HG03439 (cell line): Measurements from ENCODE around the gene CLEC16A.

ENCODE experiments used
- ATAC-seq: cut with Tn5 transposase; IDR thresholded peaks from one replicate; pipeline ENCODE4 v1.9.1; 2021; ENCODE audit warnings: mild to moderate bottlenecking, moderate library complexity; ENCODE audit not compliant: unreplicated experiment

The CLEC16A gene

DNA sequence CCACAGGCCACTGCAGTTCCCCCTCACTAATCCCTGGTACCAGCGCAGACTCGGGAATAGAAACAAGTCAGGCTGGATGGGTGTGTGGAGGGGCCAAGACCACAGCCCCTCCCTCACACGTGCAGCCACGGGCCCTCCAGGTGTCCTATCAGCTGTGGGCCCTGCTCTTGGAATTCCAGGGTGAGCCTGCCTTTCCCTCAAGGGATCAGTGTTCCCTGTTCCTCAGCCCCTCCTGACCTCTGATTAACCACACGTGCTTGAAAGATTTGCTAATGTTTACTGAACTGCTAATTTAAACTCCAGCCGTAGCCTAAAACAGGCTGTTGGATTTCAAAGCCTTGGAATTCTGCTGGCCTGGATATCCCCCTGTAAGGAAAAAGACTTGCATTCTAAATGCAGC is 165.2 kb downstream of the CLEC16A start:
- no peak for ATAC-seq

DNA sequence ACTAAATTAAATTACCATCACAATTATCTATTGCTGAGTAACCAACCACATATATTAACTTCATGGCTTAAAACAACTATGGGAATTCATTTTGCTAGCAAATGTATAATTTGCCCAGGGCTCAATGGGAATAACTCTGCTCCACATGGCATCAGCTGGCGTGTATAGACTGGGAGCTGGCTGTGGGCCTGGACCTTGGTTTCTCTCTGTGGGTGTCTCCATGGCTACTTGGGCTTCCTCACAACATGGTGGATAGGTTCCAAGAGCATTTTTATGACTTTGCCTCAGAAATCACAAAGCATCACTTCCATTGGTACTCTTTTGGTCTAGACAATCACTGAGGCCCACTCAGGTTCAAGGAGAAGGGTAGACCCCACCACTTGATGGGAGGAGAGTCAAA is 166.8 kb downstream of the CLEC16A start:
- ATAC-seq = no peak

DNA sequence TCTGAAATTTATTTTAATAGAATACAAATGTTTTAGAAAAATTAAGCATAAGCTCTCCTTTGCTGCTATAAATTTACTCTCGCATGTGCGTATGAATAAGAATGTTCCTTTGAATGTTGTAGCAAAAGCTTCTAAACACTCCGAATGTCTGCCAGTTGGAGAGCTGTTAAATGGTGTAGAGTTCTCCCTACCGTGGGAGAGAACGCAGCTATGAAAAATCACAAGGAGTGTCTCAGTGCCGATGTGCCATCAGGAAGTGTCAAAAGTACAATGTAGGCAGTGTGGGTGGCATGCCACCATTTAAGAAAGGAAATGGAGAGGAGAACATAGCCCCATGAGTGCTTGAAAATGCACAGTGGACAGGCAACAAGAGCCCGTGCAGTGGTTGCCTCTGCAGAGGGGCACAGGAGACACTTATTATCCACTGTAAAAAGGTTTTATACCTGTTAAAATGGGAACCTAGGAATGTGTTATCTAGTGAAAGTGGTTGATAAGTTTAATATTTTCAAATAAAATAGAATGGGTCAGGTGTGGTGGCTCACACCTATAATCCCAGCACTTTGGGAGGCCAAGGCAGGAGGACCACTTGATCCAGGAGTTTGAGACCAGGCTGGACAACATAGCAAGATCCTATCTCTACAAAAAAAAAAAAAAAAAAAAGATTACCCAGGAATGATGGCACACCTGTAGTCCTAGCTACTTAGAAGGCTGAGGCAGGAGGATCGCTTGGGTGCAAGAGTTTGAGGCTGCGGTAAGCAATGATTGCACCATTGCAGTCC is 167.7 kb downstream of the CLEC16A start:
- no peak for ATAC-seq

DNA sequence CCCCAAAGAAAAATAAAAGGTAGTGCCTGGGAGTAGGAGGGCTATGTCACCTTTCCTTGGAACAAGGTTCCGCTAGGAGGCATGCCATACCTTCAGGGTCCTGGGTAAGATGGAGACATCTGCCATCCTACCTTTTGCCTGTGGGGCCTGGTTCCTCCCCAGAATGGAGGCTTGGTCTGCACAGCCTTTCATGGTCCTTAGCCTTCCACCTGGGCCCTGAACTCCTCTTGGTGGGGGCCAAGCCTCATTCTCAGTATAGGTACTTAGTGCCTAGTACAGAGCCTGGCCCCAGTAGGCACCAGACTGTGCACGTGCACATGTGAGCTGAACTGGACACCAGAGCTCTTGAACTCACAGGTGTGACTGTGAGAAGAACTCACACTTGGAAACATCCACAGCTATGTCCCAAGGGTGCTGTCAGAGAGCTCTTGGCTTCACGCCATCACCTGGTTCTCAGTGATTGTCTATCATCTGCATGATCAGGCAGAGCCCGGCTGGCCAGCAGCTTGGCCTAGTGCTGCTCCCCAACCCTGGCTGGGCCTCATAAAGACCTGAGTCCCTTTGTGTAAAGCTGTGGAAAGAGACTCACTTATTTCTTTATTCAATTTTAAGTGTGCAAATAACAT is 168.5 kb downstream of the CLEC16A start:
- no peak for ATAC-seq

DNA sequence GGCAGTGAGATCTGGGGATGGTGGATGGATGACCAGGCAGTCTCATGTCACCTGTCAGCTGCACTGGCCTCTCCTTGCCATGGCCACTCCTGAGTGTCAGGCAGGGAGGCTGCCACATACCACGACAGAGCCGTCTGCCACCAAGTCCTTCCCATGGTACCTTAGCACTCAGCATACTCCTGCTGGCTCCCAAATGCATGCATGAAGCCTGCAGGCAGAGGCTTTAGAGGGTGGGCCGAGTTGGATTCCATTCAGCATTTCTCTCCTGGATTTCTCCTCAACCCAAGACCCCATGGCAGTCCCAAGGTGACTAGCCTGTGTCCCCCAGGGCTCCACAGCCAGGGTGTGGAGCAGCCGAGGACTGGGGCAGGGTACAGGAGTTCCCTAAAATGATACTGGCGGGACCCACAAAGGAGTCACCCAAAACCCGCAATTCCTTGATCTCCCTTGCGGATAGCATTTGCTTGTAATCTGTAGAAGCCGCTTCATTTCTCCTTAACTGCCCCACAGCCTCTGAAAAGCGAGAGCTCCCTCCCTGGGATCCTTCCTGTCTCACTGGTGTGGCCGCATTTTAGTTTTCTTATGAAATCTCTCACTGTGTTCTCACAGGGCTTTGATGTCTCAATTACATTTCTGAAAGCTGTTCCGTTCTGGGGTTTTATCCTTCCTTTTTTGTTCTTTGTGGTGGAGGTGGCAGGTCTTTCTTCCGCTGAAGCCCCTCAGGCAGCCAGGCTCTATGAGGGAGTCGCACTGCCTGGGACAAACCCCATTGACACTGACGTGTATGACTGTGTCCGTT is 170.2 kb downstream of the CLEC16A start:
- no peak for ATAC-seq

DNA sequence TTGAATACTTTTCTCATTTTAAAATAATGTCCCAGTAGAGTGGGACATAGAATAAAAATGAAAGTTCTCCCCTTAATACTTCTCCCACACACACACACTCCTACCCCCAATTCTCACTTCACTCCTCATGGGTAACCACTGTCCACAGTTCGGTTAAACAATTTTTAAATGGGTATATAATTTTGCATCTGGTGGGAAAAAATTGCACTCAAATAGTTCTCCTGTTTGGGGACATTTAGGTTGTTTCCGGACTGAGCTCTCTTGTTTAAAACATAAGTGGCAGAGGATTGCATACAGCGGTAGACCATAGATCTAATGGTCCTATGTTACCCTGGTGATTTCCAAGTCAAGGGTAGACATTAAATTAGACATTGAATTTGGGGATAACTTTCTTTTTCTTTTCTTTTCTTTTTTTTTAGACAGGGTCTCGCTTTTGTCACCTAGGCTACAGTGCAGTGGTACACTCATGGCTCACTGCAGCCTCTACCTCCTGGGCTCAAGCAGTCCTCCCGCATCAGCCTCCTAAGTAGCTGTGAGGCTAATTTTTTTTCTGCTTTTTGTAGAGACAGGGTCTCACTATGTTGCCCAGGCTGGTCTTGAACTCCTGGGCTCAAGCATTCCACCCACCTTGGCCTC is 173.3 kb downstream of the CLEC16A start:
- no peak for ATAC-seq

DNA sequence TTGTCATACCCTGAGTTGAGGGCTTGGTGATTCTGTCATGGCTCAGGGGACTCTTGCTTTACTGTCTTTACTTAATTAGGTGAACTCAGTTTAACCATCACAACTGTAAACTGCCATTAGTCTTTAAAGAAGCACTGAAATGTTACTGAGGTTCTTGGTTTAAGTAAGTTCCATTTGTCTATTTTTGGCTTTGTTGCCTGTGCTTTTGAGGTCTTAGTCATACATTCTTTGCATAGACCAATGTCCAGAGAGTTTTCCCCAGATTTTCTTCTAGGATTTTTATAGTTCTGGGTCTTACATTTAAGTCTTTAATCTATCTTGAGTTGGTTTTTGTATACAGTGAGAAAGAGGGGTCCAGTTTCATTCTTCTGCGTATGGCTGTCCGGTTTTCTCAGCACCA is 174.1 kb downstream of the CLEC16A start:
- no peak for ATAC-seq

DNA sequence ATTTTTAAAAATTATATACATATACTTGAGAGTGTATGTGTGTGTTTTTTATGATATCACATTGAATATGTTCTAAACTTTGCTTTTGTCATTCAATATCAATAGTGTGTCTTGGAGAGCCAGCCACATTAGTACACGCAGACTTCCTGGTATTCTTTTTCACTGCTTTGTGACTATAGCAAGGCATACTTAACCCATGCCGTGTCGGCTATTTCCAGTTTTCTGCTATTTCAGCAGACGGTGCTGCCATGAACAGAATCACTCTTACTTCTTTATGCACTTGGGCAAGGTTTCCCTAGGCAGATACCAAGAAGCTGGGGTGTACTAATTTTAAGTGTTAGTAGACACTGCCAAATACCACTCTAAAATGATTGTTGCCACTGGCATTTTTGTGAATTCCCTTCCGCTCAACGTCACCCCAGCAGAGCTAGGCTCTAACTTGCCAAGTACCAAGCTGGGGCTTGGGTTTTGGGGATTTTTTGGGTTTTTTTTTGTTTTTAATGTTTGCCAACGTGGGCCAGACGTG is 176.8 kb downstream of the CLEC16A start:
- no peak for ATAC-seq

DNA sequence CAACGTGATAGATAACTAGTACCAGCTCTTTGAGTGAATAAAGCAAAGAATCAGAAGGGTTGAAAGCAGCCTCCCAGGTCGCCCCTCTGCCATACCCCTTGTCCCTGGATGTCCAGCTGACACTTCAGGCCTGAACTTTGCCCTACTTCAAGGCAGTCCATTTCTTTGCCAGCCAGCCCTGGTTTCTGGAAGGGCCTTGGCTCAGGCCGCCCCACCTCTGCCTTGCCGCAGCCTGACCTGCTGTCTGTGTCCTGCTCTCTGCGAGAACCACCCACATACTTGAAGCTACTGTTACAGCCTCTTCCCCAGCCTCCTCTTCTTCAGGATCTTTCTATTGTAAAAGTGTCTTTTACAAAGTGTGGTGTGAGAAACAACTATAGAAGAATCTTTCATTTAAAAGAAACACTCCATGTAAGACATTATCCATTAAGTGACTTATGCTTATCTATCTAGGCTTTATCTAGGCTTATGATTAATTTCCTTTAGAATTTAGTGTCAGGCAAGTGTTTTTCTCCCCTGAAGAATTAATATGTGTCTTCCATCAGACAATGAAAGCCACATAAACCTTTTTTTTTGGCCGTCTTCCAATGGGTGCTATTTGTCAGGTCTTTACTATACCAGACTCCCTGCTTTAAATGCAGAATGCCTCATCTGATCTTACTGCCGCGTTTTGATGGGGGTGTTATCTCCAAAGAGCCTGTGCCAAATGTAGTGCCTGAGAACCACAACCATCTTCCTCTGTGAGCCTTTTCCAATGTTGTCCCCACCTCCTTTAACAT is 177.7 kb downstream of the CLEC16A start:
- ATAC-seq = no peak

DNA sequence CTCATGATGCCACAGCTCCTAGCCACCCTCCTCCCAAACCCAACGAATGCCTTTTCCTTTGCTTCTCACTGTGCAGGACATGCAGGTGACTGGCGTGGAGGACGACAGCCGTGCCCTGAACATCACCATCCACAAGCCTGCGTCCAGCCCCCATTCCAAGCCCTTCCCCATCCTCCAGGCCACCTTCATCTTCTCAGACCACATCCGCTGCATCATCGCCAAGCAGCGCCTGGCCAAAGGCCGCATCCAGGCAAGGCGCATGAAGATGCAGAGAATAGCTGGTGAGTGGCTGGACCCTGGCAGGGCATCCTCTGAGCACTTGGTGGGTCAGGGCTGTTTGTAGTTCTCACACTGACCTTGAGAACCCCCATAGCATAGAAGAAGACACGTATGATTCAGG is 179.3 kb downstream of the CLEC16A start:
- no peak for ATAC-seq

DNA sequence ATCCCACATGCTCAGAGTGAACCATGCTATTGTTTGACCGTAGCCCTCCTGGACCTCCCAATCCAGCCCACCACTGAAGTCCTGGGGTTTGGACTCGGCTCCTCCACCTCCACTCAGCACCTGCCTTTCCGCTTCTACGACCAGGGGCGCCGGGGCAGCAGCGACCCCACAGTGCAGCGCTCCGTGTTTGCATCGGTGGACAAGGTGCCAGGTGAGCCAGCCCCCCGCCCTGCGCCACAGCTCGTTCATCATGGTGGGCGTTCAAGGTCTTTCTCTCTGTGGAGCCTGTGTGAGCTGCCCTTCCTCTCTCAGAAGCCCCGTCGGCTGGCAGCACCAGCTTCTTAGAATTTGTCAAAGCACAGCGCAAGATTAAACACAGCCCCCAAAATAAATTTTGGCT is 181.6 kb downstream of the CLEC16A start:
- no peak for ATAC-seq

DNA sequence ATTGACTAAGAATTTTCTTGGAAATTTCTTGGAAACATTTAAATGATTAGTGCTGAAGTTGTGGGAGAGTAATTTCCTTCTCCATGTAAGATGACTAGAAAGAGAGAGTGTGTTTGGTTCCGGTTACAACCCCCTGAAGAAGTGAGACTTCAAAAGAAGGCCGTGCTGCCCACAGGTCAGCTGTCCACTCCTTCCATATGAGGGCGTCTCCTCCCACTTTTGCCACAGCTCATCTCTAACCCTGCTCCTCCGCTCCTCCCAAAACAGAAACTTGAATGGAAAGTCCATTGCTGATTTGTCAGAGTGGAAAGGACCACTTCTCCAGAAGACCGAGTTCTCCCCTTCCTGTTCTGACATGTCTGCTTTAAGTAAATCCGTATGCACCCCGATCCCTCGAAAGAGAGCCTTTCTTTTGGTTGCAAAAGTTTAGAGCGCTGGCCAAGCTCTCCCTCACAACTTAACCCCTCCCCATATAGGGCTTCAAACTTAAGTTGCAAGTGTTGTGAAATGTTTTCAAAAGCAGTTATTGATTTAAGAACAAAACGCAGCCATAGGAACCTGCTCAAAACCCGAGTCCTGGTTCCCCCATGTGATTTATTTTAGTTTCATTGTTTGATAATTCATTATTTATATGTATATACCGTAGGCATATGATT is 182.2 kb downstream of the CLEC16A start:
- ATAC-seq = no peak

DNA sequence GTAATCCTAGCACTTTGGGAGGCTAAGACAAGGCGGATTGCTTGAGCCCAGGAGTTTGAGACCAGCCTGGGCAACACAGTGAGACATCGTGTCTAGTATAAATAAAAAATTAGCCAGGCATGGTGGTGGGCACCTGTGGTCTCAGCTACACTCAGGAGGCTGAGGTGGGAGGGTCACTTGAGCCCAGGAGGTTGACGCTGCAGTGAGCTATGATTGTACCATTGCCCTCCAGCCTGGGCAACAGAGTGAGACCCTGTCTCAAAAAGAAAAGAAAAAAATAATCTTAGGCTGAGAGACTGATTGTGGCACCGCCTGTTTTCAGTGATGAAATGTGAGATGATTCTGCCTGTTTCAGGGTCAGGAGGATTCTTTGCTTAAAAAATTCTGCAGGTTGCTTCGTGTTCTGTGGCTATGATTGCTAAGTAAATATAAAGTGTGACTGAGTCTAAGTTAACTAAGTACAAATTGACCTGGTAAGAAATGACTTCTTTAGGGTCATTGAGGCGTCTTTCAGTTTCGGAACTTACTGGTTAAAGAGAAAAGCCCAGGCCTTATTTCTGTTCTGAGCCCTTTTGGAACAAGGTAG is 183.3 kb downstream of the CLEC16A start:
- ATAC-seq = no peak

DNA sequence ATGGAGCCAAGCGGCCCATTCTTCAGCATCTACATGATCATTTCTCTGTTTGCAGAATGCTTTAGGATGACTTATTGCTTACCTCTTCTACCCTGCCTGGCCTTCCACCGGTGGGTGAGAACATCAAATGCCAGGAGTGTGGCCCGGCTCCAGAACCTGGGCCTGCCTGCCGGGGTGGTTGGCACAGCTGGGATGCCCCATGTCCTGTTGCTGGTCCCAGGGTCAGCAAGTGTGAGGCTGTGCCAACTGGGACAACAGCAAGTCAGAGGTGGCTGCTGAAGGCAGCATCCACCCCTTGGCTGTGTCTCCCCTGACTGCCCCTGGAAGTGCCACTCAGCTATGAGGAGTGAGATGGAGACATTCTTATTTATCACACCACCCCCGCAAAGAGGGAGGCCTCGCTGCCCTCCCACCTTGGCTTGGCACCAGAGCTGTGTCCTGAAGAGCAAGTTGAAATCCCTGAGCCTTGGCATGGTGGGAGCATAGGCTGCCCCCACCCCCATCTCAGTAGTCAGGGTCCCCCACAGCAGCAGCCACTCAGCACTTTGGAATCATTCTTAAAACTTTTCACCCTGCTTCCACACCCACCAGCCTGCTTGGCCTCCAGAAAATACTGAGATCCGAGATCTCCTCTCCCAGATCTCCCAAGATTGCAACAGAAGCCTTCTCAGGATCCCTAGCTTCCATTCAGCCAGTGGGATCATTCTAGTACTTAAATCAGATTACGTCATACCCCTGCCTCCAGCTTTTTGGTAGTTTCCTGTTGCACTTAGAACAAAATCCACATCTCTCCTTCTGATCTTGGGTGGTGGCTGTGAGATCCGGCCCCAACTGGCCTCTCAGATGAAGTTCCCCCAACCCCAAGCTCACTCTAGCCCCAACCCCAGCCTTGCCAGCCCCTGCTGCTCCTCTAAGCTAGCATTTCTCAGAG is 184.1 kb downstream of the CLEC16A start:
- ATAC-seq = no peak

DNA sequence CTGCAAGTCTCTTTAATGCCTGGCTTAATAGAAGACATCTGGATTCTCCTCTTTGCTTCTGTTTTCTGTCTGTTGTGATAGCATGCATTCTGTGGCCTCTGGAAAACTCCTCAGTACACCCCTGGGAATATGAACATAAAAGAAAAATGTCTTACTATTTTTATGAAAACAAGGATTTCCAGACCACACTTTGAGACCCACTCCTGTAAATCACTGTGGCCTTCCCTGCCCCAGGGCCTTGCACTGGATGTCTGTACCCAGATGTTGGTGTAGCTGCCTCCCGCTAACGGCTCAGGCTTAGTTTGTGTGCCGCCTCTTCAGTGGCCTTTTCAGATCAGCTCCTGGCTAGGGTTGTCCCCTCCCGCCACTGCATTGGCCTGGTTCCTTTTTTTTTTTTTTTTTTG is 185.0 kb downstream of the CLEC16A start:
- ATAC-seq = no peak

DNA sequence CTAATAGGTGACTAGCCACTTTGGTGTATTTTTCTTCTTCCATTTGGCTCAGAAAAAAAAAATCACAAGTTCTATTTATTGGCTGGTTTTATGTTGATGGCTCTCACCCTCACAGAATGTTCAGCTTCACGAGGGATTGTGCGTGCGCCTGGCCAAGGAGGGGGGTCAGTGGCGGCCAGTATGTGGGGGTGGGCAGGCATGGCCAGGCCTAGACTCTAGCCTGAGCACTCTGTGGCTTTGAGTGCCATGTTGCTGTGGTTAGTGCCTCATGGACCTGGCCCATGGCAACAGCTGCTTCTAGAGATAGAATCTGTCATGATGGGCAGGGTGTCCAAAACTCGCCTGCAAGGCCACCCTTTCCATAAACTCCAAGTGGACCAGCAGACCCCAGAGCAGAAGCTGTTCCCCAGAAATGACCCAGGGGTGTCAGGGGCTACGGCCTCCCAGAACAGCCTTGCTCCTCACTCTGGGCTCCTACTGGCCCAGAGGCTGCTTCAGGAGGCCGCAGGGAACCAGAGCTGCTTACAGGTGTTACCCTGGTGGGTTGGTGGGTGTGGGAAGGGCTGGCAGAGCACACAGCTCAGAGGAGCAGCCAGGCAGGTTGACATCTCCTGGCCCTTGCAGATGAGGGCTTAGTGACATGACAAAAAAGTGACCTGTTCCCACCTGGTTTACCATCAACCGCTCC is 186.8 kb downstream of the CLEC16A start:
- no peak for ATAC-seq

DNA sequence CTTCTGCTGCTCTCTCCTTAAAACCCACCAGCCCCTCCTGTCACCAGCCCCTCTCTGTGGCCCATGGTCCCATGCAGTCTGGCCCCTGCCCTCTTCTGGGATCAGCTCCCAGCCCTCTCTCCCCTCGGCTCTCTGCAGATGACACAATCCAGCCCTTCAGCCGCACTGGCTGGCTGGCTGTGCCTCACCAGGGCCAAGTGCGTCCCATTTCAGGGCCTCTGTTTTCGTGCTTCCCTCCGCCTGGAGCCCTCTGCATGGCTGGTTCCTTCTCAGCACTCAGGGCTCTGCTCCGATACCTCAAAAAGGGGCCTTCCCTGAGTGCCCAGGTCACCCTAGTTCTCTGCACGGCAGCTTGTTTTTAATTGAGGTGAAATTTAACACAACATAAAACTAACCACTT is 187.3 kb downstream of the CLEC16A start:
- no peak for ATAC-seq
